ENCODE data around the gene NOS1AP. TPM values are rescaled to one million over a fixed set of nuclear protein-coding genes. Genes with fewer than 3 reads are reported as not detected.

Gene NOS1AP
- total and polyA plus RNA-seq, 9 of the 15 experiments (the other 6 are each of a cell fraction or from before 2014, with no cell fraction given): 0.07 to 1.5 (median 0.22) TPM

GRCh38 chr1:162196387-162196786, 126.9 kb downstream of the NOS1AP start:
- 1% methylated on average over 4 of the region's 4 CpGs for WGBS (ENCODE audit: insufficient coverage, low coverage, missing lambda C conversion rate)
- Histone ChIP-seq H3K9me3 (replicated peaks; ENCODE audit: control insufficient read depth, insufficient read depth, low read depth, low read length) (no peaks in the 10 kb centered on the region; the same call in 1 of the 2 replicates), H3K4me2 (ENCODE audit: insufficient read depth, low read length) (no peak overlapping the region), H2AFZ (ENCODE audit: low read depth, low read length) (no peak overlapping the region), H3K36me3 (ENCODE audit: control insufficient read depth, insufficient read depth, low read length) (no peaks in the 10 kb centered on the region), H3K79me2 (ENCODE audit: control insufficient read depth, insufficient read depth, low read length) (no peaks in the 10 kb centered on the region), H4K20me1 (replicated peaks; ENCODE audit: control insufficient read depth, insufficient read depth, low read length) (peaks cover 4% of the 10 kb centered on the region; the same call in 1 of the 2 replicates), H3K27me3 (ENCODE audit: control insufficient read depth in 2 of 2, insufficient read depth in 2 of 2, low read length in 2 of 2) (peaks cover 12 to 24% of the 10 kb centered on the region in 2 experiments), H3K9ac (ENCODE audit: insufficient read depth in 1 of 2, low read depth in 2 of 2, low read length in 2 of 2) (no peak overlapping the region), H3K4me1 (replicated peaks in 1 of 2; ENCODE audit: control insufficient read depth in 2 of 2, insufficient read depth in 2 of 2, low read length in 2 of 2) (no peaks in the 10 kb centered on the region), H3K27ac (ENCODE audit: extremely low read depth, low read depth, low read length) (no peak overlapping the region), H3K9me1 (ENCODE audit: control insufficient read depth, insufficient read depth, low read length) (no peaks in the 10 kb centered on the region), H3K4me3 (no peak overlapping the region)
- intact Hi-C loops (cut with micrococcal nuclease) (no loop called here), in situ Hi-C loops (cut with MboI) (no loop called here)
- no TSS peak for BruUV-seq (replicated peaks)
- DNase-seq (ENCODE audit: extremely low read depth in 1 of 4, low spot score in 3 of 4) (no peak), FAIRE-seq (no peak), ATAC-seq (no peak)
- ChIA-PET POLR2A (no interaction called here), CTCF (ENCODE audit: low intra/inter-chr PET ratio) (no interaction called here)
- TF ChIP-seq NEUROD1 (IDR thresholded peaks at IDR 0.05; ENCODE audit: borderline replicate concordance, low read depth, low read length, partially characterized antibody) (no peak), FOXM1 (IDR thresholded peaks at IDR 0.05; ENCODE audit: low read depth) (no peak), FOXM1 (CRISPR knock-in tag; IDR thresholded peaks at IDR 0.05; ENCODE audit: low read depth) (no peak), SMAD3 (CRISPR knock-in tag; conservative IDR thresholded peaks at IDR 0.05) (no peak), CREB3L1 (IDR thresholded peaks at IDR 0.05; ENCODE audit: borderline replicate concordance, low read depth) (no peak), ZNF408 (CRISPR knock-in tag; IDR thresholded peaks at IDR 0.05; ENCODE audit: low read depth) (no peak), ELF4 (CRISPR knock-in tag; IDR thresholded peaks at IDR 0.05) (no peak), THAP7 (CRISPR knock-in tag; IDR thresholded peaks at IDR 0.05) (no peak), TFE3 (CRISPR knock-in tag; IDR thresholded peaks at IDR 0.05) (no peak), ZHX1 (conservative IDR thresholded peaks at IDR 0.05; ENCODE audit: low read length) (no peak), GABPB1 (CRISPR knock-in tag; IDR thresholded peaks at IDR 0.05) (no peak), ZNF830 (CRISPR knock-in tag; IDR thresholded peaks at IDR 0.05) (no peak), PHB2 (IDR thresholded peaks at IDR 0.05; ENCODE audit: low read depth) (no peak)
